ENCODE measurements around the gene TRPV2. TPM values are rescaled to one million over a fixed set of nuclear protein-coding genes. Genes with fewer than 3 reads are reported as not detected.

Gene TRPV2
- total RNA-seq, 1 experiment from 2014 or later, result 1.0 TPM

DNA sequence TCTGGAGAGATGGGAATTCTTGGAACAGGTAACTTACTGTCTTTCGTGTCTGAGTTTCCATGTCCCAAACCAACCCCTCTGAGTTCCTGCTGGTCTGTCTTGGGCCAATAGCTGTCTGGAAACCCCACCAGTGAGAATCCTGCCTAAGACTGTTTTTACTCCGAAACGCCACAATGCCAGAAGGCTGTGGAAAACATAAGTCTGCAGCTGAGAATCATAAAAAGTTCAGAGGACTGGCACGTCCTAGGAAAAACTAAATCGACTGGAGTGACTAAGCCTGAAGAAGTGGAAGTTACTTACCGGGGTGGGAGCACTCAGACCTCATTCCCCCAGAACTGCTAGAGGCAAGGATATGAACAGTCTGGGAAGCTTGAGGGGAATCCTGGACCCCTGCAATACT, 63.3 kb downstream of the TRPV2 start:
- Histone ChIP-seq H2AK5ac (ENCODE audit: insufficient read length, low read length) (no peak overlapping the region), H3K9me3 (ENCODE audit: control insufficient read depth, low read depth, low read length) (no peaks in the 10 kb centered on the region), H2BK20ac (ENCODE audit: low read depth, low read length, poor library complexity, severe bottlenecking) (no peak overlapping the region), H3K18ac (ENCODE audit: insufficient read length, low read depth, low read length) (no peak overlapping the region), H3K23me2 (ENCODE audit: insufficient read length, low read depth, low read length, poor library complexity, severe bottlenecking) (no peaks in the 10 kb centered on the region), H3K27ac (ENCODE audit: insufficient read length, low read depth, low read length) (no peak overlapping the region), H4K20me1 (ENCODE audit: control insufficient read depth, insufficient read depth, insufficient read length) (no peaks in the 10 kb centered on the region), H2BK5ac (ENCODE audit: insufficient read length, low read length) (no peak overlapping the region), H2BK120ac (ENCODE audit: low read depth, low read length, poor library complexity, severe bottlenecking) (no peak overlapping the region), H4K91ac (ENCODE audit: insufficient read length, low read depth, low read length) (no peak overlapping the region), H3K9ac (ENCODE audit: extremely low read depth, insufficient read length, low read length) (no peak overlapping the region), H2BK15ac (ENCODE audit: low read depth, low read length) (no peak overlapping the region), H3K23ac (ENCODE audit: insufficient read length, low read depth, low read length) (no peak overlapping the region), H3T11ph (ENCODE audit: low read length) (no peak overlapping the region), H3K79me1 (ENCODE audit: insufficient read depth, low read depth, low read length, poor library complexity, severe bottlenecking) (no peaks in the 10 kb centered on the region), H4K8ac (replicated peaks; ENCODE audit: insufficient read length, low read depth, low read length) (no peak overlapping the region), H4K5ac (ENCODE audit: insufficient read length, low read depth, low read length) (no peak overlapping the region), H3K4me1 (ENCODE audit: insufficient read depth, low read length) (peaks cover 8% of the 10 kb centered on the region; the same call in 1 of the 2 replicates), H3K14ac (ENCODE audit: insufficient read depth, low read length) (no peak overlapping the region), H2AFZ (ENCODE audit: low read length) (no peak overlapping the region), H3K4ac (ENCODE audit: low read depth, low read length) (no peak overlapping the region), H3K79me2 (ENCODE audit: insufficient read depth, low read length) (no peaks in the 10 kb centered on the region; the same call in 1 of the 2 replicates), H2BK12ac (ENCODE audit: insufficient read length, low read depth, low read length) (no peak overlapping the region), H3K4me2 (ENCODE audit: insufficient read depth, insufficient read length, low read length) (no peak overlapping the region), H3K27me3 (ENCODE audit: insufficient read depth, low read length) (no peaks in the 10 kb centered on the region), H3K56ac (ENCODE audit: insufficient read length, low read depth, low read length) (no peak overlapping the region)
- peaks cover 37 to 42% of the 10 kb centered on the region in 2 experiments for H3K4me1 Mint-ChIP-seq
- no peaks in the 10 kb centered on the region for H3K9me3 Mint-ChIP-seq
- no CpG with 5 or more reads among the region's 6 CpGs for WGBS (ENCODE audit: extremely low coverage, insufficient read length, low lambda C conversion rate)
- H3K27ac Mint-ChIP-seq, result peak overlapping the region in 2 of 3 experiments; percentile 74 to 85; a peak in 3 of 7 replicates
- no peak overlapping the region for H3K4me3 Mint-ChIP-seq
- peaks cover 2 to 5% (median 4%) of the 10 kb centered on the region in 3 experiments; a peak in 2 of 7 replicates for H3K36me3 Mint-ChIP-seq (ENCODE audit: insufficient read depth in 1 of 3, low read depth in 3 of 3)
- no peaks in the 10 kb centered on the region for H3K27me3 Mint-ChIP-seq (ENCODE audit: low read depth)
- TF ChIP-seq, protein P1, sequence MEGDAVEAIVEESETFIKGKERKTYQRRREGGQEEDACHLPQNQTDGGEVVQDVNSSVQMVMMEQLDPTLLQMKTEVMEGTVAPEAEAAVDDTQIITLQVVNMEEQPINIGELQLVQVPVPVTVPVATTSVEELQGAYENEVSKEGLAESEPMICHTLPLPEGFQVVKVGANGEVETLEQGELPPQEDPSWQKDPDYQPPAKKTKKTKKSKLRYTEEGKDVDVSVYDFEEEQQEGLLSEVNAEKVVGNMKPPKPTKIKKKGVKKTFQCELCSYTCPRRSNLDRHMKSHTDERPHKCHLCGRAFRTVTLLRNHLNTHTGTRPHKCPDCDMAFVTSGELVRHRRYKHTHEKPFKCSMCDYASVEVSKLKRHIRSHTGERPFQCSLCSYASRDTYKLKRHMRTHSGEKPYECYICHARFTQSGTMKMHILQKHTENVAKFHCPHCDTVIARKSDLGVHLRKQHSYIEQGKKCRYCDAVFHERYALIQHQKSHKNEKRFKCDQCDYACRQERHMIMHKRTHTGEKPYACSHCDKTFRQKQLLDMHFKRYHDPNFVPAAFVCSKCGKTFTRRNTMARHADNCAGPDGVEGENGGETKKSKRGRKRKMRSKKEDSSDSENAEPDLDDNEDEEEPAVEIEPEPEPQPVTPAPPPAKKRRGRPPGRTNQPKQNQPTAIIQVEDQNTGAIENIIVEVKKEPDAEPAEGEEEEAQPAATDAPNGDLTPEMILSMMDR (conservative IDR thresholded peaks at IDR 0.05), result no peak
- no peak for DNase-seq
